HepG2 (cell line): Measurements from ENCODE around the gene CDR2L. TPM values are rescaled to one million over a fixed set of nuclear protein-coding genes. Genes with fewer than 3 reads are reported as not detected.

Experiments
- HMG20A ChIP-seq: IDR thresholded peaks from 2 replicates; pipeline ENCODE4 v1.6.1; 2016; ENCODE audit warnings: borderline replicate concordance
- HOXA3 ChIP-seq: sonication (generic); formaldehyde crosslinking; IDR thresholded peaks from 2 replicates; pipeline ENCODE4 v1.5.0; 2020; ENCODE audit warnings: missing genetic modification reagents
- KAT8 ChIP-seq: IDR thresholded peaks from 2 replicates; pipeline ENCODE4 v1.6.1; 2016; ENCODE audit warnings: missing genetic modification reagents, missing compliant biosample characterization
- KLF12 ChIP-seq: sonication (generic); formaldehyde crosslinking; IDR thresholded peaks from 2 replicates; pipeline ENCODE4 v1.4.0; 2020; ENCODE audit warnings: missing genetic modification reagents, borderline replicate concordance
- SP4 ChIP-seq: sonication (generic); formaldehyde crosslinking; IDR thresholded peaks from 2 replicates; pipeline ENCODE4 v1.8.1; 2023; ENCODE audit warnings: mild to moderate bottlenecking, missing genetic modification reagents
- THAP11 ChIP-seq: IDR thresholded peaks from 2 replicates; pipeline ENCODE4 v1.6.1; 2016; ENCODE audit warnings: missing biosample characterization, missing genetic modification reagents
- ZHX2 ChIP-seq, 2 experiments: sonication (generic) in 1 of 2; formaldehyde crosslinking in 1 of 2; IDR thresholded peaks; 2 replicates each; pipeline versions ENCODE4 v1.6.1 to v1.9.0; 2014 to 2022; ENCODE audit warnings: antibody characterized with exemption in 1 of 2, borderline replicate concordance in 1 of 2, inconsistent platforms in 1 of 2, low read depth in 1 of 2, missing genetic modification reagents in 1 of 2
- ZIK1 ChIP-seq: sonication (generic); formaldehyde crosslinking; IDR thresholded peaks from 2 replicates; pipeline ENCODE4 v1.5.0; 2020; ENCODE audit warnings: mild to moderate bottlenecking, low read depth, missing genetic modification reagents, borderline replicate concordance
- ZMYM3 ChIP-seq: sonication (generic); formaldehyde crosslinking; IDR thresholded peaks from 2 replicates; pipeline ENCODE4 v1.5.1; 2020; ENCODE audit warnings: mild to moderate bottlenecking, missing genetic modification reagents
- ZNF235 ChIP-seq: sonication (generic); formaldehyde crosslinking; IDR thresholded peaks from 2 replicates; pipeline ENCODE4 v1.8.1; 2023; ENCODE audit warnings: mild to moderate bottlenecking, missing genetic modification reagents, borderline replicate concordance
- ZNF264 ChIP-seq: sonication (generic); formaldehyde crosslinking; IDR thresholded peaks from 2 replicates; pipeline ENCODE4 v1.4.0; 2020; ENCODE audit warnings: missing genetic modification reagents
- ZNF468 ChIP-seq: sonication (generic); formaldehyde crosslinking; IDR thresholded peaks from 2 replicates; pipeline ENCODE4 v1.8.0; 2022; ENCODE audit warnings: mild to moderate bottlenecking, moderate library complexity, missing genetic modification reagents
- ZNF83 ChIP-seq: sonication (generic); formaldehyde crosslinking; IDR thresholded peaks from 2 replicates; pipeline ENCODE4 v1.4.0; 2020; ENCODE audit warnings: missing genetic modification reagents, mild to moderate bottlenecking, borderline replicate concordance
- polyA plus RNA-seq, 8 experiments: library from polyadenylated mRNA; depleted of rRNA in 3 of 8; stranded (reverse) in 7 of 8; unstranded in 1 of 8; fragments of >200 nt; fragmentation: Illumina TruSeq in 4 of 8; extraction: Trizol in 4 of 8; gene quantifications; 2 replicates each; pipeline versions ENCODE4 v1.2.1 to v1.2.3, GENCODE V29; 2011 to 2016; ENCODE audit warnings: low read depth in 4 of 8, missing spikeins in 1 of 8, mixed read lengths in 1 of 8; ENCODE audit not compliant: insufficient read depth in 1 of 8
- total RNA-seq, 5 experiments: library from RNA; depleted of rRNA; stranded (reverse); fragments of >200 nt; fragmentation: Illumina TruSeq; extraction: Trizol; gene quantifications; 2 replicates each; pipeline ENCODE4 v1.2.3, GENCODE V29; 2016; ENCODE audit warnings: low read depth in 1 of 5
- TF ChIP-seq, protein P1 (sequence below): sonication (generic); formaldehyde crosslinking; IDR thresholded peaks from 2 replicates; pipeline ENCODE4 v1.8.0; 2022; ENCODE audit warnings: low read depth, missing genetic modification reagents
- TF ChIP-seq, protein P2 (sequence below): sonication (generic); formaldehyde crosslinking; IDR thresholded peaks from 2 replicates; pipeline ENCODE4 v1.4.0; 2020; ENCODE audit warnings: mild to moderate bottlenecking, missing genetic modification reagents, borderline replicate concordance

CDR2L gene
- total and polyA plus RNA-seq, 2 of the 13 experiments (the other 11 are each of a cell fraction or from before 2014, with no cell fraction given): 1.9 to 2.1 TPM

DNA sequence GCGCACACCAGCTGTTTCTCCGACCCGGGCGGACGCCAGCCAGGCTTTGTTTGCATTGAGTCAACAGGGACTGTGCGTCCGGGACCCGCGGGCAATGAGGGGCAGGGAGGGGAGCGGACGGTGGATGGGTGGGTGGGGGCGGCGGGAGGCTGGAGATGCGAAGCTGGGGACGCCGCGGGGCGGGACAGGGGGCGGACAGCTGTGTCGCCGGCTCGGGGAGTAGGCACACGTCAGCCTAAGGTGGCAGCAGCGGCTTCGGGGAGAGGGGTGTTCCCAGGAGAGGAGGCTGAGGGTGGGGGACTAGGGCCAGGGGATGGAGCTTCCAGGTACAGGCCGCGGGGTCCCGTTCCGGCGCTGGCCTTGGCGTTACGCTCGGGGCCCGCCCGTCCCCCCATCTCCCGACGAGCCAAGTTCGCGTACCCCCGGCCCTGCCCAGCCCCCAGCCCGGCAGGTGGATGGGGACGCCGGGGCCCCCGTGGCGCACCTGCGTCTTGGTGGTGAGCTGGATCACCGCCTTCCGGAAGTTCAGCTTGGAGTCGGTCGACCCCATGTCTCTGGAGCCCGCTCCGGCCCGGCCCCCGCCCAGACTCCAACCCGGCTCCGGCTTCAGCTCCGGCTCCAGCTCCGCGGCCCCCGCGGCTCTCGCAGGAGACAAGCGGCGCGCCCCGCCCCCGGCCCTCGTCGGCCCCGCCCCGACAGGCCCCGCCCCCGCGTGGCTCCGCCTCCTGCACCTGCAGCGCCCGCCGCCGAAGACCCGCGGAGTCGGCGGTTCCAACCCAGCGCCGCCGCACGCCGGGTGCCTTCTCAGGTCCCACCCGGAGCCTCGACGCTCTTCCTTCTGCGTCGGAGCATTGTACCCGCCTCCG lies 15.1 kb upstream of the CDR2L start, which contains the start of gene HID1 (continued):
- TF ChIP-seq, protein P1, sequence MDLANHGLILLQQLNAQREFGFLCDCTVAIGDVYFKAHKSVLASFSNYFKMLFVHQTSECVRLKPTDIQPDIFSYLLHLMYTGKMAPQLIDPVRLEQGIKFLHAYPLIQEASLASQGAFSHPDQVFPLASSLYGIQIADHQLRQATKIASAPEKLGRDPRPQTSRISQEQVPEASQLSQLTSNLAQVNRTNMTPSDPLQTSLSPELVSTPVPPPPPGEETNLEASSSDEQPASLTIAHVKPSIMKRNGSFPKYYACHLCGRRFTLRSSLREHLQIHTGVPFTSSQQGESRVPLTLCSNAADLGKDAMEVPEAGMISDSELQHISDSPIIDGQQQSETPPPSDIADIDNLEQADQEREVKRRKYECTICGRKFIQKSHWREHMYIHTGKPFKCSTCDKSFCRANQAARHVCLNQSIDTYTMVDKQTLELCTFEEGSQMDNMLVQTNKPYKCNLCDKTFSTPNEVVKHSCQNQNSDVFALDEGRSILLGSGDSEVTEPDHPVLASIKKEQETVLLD (CRISPR knock-in tag): peak; percentile 59; the same call in 1 of the 2 replicates
- TF ChIP-seq KAT8 (CRISPR knock-in tag) (peak; percentile 43; the same call in 1 of the 2 replicates), SP4 (peak; percentile 50; the same call in 1 of the 2 replicates), HOXA3 (CRISPR knock-in tag) (peak; percentile 61), KLF12 (peak; percentile 41; the same call in 1 of the 2 replicates), ZNF235 (peak; percentile 55; the same call in 1 of the 2 replicates), HMG20A (CRISPR knock-in tag) (peak; percentile 39; the same call in 1 of the 2 replicates), ZHX2 (IDR thresholded peaks at IDR 0.05; ENCODE audit: low read depth) (no peak), ZHX2 (CRISPR knock-in tag; IDR thresholded peaks at IDR 0.05; ENCODE audit: borderline replicate concordance) (peak; percentile 70; the same call in 1 of the 2 replicates), ZNF83 (CRISPR knock-in tag) (peak; percentile 61; the same call in 1 of the 2 replicates), ZNF264 (CRISPR knock-in tag) (0 out of 2 replicates have a peak, but pooled peaks have one; percentile 44), ZMYM3 (CRISPR knock-in tag) (peak; percentile 70; the same call in 1 of the 2 replicates), ZIK1 (0 out of 2 replicates have a peak, but pooled peaks have one; percentile 46), THAP11 (CRISPR knock-in tag) (0 out of 2 replicates have a peak, but pooled peaks have one; percentile 54), ZNF468 (0 out of 2 replicates have a peak, but pooled peaks have one; percentile 62)
- TF ChIP-seq, protein P2, sequence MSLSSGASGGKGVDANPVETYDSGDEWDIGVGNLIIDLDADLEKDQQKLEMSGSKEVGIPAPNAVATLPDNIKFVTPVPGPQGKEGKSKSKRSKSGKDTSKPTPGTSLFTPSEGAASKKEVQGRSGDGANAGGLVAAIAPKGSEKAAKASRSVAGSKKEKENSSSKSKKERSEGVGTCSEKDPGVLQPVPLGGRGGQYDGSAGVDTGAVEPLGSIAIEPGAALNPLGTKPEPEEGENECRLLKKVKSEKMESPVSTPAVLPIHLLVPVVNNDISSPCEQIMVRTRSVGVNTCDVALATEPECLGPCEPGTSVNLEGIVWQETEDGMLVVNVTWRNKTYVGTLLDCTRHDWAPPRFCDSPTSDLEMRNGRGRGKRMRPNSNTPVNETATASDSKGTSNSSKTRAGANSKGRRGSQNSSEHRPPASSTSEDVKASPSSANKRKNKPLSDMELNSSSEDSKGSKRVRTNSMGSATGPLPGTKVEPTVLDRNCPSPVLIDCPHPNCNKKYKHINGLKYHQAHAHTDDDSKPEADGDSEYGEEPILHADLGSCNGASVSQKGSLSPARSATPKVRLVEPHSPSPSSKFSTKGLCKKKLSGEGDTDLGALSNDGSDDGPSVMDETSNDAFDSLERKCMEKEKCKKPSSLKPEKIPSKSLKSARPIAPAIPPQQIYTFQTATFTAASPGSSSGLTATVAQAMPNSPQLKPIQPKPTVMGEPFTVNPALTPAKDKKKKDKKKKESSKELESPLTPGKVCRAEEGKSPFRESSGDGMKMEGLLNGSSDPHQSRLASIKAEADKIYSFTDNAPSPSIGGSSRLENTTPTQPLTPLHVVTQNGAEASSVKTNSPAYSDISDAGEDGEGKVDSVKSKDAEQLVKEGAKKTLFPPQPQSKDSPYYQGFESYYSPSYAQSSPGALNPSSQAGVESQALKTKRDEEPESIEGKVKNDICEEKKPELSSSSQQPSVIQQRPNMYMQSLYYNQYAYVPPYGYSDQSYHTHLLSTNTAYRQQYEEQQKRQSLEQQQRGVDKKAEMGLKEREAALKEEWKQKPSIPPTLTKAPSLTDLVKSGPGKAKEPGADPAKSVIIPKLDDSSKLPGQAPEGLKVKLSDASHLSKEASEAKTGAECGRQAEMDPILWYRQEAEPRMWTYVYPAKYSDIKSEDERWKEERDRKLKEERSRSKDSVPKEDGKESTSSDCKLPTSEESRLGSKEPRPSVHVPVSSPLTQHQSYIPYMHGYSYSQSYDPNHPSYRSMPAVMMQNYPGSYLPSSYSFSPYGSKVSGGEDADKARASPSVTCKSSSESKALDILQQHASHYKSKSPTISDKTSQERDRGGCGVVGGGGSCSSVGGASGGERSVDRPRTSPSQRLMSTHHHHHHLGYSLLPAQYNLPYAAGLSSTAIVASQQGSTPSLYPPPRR (CRISPR knock-in tag): peak; percentile 59; the same call in 1 of the 2 replicates
